GM21360 (cell line): ENCODE data around the gene OR2AP1.
"Not testable (repeated sequence)": the region's sequence is repeated elsewhere in the genome, so short reads cannot be mapped to it uniquely, and the experiment has no call there.

Experiments used
- ATAC-seq: cut with Tn5 transposase; IDR thresholded peaks from one replicate; pipeline ENCODE4 v1.9.1; 2021; ENCODE audit warnings: mild to moderate bottlenecking, moderate library complexity; ENCODE audit not compliant: unreplicated experiment

Gene OR2AP1

DNA sequence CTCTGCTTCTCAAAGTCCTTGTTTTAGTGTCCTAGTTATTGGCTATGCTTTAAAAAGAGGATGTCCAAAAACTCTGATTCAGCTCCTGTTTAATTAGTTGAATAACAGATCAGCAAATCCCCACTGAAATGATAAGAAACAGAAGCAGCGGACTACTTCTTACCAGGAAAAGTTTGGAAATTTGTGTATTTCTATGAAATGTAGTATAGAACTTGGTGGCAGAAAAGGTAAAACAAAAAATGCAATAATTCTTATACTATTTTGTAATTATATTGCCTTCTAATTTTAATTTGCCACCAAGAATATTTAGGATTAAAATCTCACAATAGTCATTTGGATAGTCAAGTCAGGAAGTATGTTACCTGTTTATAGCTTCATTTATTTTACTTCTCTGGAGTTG lies at the start of gene OR2AP1:
OR2AP1 (plus strand) TSS at position 301 of the 400 bp plus-strand sequence. CDS start 1,947 bp downstream, outside the sequence.
- ATAC-seq: no peak

DNA sequence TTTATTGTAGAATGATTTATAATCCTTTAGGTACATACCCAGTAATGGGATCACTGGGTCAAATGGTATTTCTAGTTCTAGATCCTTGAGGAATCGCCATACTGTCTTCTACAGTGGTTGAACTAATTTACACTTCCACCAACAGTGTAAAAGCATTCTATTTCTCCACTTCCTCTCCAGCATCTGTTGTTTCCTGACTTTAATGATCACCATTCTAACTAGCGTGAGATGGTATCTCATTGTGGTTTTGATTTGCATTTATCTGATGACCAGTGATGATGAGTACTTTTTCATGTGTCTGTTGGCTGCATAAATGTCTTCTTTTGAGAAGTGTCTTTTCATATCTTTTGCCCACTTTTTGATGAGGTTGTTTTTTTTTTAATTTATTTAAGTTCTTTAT lies 24.0 kb upstream of the OR2AP1 start:
- ATAC-seq: not testable (repeated sequence)

DNA sequence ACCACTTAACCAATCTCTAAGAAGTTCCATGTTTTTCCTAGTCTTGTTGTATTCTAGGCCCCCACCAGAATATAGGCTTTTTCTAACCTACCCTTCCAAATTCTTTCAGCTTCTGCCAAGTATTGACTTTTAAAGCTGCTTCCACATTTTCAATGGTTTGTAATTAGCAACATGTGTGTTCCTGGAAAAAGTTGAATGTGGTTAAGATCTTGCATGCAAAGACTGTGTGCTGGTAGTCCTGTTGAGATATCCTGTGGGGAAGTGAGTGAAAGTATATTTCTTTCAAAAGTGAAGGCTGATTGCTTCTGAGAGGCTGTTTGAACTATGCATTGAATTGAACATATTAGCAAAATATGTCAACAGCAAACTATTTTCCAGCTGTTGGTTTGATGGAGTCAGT lies 23.5 kb upstream of the OR2AP1 start:
- no peak for ATAC-seq

DNA sequence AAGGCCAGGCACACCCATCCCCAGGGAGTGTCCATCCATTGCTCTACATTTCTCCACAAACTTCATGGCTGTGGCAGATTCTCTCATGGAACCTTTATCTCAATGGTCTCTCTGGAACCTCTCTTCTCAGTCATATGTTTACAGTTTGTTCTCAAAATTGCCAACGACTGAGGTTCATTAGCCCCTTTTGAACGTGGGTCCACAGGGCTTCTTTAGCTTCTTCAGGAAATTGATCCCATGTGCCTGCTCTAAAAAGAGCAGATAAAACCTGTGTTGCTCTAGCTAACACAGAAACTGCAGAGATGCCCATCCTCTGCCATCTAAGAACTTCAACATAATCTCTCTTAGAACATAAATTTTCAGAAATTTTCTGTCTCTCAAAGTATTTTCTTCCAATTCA lies 23.0 kb upstream of the OR2AP1 start, which contains the start of gene OR6C4:
OR6C4 (plus strand) TSS at position 301 of the 400 bp plus-strand sequence. CDS start 1,625 bp downstream, outside the sequence.
- no peak for ATAC-seq

DNA sequence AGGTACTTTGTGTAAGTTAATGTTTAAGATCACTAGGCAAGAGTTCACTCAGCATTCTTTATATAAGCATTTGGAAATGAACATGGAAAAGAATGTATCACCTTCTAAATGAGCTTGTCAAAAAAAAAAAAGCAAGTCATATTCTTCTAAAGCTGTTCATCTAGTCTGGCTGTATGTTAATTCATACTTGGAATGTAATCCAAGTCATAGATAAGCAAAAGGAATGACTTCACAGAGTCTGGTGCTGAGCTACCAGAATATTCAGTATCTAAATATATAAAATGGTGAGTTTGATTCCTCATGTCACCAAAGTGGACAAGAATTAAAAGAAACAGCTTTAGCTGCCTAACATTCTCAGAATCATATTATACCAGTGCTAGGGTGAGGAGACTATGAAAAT lies 18.0 kb upstream of the OR2AP1 start:
- ATAC-seq: no peak

DNA sequence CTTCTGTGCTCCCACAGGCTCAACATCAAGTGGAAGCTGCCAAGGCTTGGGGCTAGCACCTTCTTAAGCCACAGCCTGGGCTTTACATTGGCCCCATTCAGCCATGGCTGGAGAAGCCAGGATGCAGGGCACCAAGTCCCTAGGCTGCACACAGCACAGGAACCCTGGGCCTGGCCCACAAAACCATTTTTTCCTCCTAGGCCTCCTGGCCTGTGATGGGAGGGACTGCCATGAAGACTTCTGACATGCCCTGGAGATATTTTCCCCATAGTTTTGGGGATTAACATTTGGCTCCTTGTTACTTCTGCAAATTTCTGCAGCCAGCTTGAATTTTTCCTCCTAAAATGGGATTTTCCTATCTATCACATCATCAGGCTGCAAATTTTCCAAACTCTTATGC lies 2.2 kb upstream of the OR2AP1 start:
- ATAC-seq: not testable (repeated sequence)

DNA sequence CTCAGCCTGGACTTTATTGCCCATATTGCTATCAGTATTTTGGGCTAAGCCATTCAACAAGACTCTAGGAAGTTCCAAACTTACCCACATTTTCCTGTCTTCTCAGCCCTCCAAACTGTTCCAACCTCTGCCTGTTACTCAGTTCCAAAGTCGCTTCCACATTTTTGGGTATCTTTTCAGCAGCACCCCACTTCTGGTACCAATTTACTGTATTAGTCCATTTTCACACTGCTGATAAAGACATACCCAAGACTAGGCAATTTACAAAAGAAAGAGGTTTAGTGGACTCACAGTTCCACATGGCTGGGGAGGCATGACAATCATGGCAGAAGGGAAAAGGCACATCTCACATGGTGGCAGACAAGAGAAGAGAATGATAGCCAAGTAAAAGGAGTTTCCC lies 1.6 kb upstream of the OR2AP1 start:
- ATAC-seq: not testable (repeated sequence)

DNA sequence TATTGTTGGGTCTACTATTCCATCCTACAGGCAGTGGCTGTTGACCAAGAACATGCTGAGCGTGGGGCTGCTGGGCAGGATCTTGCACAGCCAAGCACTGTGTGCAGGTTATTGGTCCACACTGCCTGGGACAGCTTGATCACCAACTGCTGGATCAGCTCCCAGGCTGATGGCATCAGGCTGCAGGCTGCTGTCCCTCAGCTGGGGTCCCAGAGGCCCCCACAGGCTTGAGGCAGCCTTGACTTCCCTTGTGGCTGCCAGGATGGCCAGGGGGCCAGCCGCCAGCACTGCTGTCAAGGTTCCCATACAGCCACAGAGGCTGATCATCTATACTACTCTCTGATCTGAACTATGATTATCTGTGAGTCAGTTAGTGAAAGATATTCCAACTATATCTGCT lies 9.8 kb downstream of the OR2AP1 start:
- ATAC-seq: no peak

DNA sequence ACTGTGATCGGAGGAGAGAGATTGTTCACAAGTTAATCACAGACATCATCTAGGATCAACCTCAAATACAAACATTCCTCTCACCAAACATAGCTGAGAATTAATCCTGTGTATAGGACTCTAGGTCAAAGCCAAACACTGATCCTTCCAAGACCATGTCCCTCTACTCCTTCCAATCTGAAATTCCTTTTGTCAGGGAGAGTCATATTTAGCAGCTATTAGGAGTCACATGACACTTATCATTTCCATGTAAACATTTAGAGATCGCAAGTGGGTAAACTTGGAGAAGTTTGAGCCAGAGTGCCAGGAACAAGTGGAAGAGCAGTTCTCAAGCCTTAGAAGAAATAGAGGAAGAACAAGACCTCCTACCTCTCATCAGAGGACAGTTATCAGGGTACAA lies 13.5 kb downstream of the OR2AP1 start:
- no peak for ATAC-seq

DNA sequence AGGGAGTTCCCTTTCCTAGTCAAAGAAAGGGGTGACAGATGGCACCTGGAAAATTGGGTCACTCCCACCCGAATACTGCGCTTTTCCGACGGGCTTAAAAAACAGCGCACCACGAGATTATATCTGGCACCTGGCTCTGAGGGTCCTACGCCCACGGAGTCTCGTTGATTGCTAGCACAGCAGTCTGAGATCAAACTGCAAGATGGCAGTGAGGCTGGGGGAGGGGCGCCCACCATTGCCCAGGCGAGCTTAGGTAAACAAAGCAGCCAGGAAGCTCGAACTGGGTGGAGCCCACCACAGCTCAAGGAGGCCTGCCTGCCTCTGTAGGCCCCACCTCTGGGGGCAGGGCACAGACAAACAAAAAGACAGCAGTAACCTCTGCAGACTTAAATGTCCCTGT lies 17.9 kb downstream of the OR2AP1 start:
- ATAC-seq: not testable (repeated sequence)

DNA sequence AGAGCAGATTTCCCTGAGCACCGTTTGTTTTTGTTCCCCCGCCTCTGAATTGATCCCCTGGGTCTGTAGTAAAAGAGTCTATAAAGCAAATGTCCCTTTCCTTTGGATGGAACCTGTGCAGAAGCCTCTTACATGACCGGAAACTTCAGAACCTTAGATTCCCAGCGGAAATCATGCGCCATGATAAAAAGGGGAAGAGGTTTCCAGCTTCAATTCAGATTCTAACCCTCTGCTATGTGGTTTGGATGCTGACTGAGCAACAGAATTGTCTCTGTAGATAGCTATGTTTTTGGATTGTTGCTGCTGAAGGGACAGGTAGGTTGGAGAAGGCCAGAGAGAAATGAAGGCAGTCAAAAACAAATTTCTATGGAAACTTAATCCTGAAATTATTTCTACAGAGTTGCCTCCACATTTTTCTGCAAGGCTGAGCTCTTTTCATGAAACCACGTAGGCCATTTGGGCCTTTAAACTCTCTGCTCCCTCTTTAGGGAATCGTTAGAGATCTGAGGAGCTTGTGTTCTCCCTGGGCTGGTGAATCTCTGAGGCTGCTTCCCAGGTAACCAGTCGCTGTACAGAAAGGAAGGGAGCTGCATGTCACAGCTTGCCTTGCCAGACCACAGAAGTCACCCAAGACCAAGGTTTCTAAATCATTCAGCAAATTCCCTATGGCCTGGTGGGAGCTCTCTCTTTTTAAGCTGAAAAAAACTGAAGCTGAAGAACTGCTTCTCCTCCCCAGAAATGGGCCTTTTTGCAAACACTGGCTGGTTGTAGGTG lies 35.7 kb downstream of the OR2AP1 start:
- ATAC-seq: no peak

DNA sequence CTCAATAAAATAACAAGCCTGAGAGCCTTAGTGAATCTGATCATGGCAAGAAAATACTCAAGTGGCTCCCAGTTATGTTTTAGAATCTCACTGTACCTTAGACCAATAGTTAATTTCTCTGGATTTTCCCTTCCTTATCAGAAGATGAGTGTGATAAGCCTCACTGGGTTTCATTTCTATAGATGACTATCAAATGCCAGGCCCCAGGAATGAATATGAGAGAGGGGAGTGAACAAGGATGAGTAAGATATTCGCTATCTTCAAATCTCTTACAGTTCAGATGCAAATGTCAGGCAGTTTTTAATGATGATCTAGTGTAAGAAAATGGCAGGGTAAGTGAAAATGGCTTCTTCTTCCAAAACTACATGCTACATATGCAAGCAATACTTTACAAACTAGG lies 38.3 kb downstream of the OR2AP1 start:
- ATAC-seq: no peak

DNA sequence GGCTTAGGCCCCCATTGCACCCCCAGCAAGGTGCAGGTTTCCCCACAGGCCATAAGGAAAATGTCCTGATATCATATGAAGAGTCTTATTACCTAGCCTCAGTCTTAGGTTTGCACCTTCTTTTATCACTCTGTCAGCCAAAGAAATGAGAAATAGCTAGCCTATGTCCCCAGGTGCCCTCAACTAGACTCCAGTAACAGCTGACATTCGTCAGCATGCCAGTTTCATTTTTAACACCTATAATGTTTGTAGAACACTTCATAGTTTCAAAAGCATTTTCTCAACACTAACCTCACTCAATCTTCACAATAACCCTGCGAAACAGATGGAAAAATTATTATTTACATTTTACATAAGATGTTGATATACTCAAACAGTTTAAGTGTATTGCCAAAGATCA lies 40.4 kb downstream of the OR2AP1 start:
- ATAC-seq: no peak

DNA sequence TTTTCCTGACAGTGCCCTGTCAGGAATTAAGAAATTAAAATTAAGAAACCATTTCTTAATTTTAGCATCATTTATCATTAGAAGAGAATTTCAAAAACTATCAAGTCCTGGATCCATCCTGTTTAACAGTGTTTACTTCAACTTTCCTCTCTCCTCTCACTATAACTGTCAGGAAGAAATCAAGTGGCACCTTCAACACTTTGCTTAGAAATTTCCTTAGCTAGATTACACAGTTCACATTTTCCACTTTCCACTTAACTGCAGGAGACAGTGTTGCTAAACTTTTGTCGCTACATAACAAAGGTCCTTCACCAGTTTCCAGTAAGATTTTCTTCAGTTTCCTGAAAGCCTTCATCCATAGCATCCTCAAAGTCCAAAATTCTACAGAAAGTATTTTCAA lies 42.5 kb downstream of the OR2AP1 start:
- ATAC-seq: no peak

DNA sequence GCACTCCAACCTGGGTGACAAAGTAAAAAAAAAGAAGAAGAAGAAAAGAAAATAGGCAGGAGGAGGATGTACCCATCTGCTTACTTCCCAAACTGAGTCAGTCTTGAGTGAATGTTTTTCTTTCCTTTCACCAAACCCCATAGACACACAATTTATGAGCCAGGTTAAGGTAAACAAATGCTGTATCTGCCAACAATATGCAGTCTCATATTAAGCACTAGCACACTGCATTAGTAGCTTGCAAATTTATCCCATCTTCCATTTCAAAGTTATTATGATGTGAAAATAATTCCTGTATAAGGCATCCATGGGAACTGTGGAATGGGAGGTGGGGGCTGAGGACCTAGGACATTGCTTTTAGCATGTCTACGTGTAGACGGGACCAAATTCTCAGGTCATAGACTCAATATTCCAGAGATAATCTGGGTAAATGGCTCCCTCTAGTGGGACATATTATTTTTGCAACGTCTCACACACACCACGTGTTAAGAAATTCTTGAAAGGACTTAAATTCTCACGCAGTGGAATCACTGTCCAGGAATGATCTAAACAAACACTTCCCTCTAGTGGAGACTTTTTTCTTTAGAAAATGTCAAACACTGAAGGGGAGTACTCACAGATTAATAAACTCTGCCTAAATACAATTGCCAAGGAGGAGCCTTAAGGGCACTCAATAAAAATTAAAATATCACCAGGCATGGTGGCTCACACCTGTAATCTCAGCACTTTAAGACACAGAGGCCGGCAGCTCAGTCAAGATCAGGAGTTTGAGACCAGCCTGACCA lies 47.3 kb downstream of the OR2AP1 start:
- ATAC-seq: peak; percentile 84

DNA sequence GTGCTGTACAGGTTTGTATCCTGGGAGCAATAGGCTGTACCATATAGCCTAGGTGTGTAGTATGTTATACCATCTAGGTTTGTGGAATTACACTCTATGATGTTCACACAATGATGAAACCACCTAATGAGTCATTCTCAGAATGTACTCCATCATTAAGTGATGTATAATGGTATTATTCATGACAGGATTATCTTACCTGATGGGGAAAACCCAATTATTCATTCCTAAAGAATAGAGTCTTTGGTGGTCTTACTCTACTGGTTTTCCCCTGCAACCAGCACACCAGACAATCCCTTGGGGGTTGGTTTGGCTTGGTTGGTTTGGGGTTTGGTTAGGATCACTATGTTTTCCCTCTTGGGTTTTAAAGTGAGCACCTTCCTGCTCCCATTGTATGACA lies 51.8 kb downstream of the OR2AP1 start:
- peak; percentile 51 for ATAC-seq
